KG1 (cell line): Measurements from ENCODE around the gene BMF.

Experiments used
- DNase-seq: peaks from one replicate; lab custom pipeline; 2025; lab: John Stamatoyannopoulos, UW

The BMF gene

DNA sequence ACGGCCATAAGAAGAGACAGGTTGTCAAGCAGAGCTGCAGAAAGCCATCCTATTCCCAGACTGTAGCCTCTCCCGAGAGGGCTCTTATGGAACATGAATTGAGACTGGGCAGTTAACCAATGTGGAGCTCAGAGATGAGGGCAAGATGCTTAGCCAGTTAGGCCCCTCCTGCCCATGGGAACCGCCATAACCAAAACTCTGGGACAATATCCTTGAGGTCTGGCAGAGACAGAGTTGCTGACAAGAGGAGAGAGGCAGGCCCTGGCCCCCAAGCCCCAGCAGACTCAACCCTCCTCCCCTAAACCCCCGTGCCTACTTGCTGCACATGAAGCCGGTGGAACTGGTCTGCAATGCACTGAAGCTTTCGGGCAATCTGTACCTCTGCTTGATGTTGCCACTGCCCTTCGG, 4.8 kb downstream of the BMF start:
- no peak for DNase-seq

DNA sequence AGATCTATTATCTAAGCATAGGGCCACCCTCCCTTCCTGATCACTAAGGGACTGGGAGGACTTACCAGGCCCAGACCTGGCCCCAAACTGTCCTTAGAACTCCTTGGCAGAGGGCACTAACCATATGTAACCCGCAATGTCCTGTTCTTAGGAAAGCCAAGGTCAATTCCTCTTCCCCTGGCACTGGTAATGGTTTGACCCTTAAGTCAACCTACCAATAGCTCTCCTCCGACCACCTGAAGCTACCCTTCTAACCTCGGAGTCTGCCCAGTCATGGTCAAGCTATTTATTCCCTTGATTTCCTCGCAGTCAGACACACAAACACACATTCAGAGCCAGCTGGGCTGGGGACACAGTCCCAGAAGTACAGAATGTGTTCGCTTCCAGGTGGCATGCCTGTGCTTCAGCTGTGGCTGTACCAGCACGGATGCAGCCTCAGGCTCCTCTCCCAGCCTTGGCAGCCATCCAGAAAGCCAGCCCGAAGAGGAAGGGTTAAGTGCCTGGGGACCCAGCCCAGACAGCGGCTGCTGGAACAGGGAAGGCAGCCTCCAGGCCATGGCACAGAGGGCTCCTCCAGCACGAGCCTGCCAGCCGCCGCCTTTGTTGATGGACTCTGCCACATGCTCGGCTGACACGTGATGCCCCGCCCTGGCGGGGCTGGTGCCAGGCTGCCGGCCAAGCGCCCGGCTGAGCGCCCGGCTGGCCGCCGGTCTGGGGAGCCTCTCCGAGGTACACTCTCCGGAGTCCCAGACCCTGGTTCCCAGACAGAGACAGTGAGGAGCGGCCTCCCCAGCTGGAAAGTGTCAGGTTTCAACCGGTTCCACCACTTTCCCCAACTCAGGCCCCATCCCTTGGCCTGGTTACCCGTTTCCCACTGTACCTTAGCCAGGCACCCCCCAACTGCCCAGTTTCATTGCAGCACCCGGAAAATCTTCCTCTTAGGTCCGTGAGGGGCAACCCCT, 5.5 kb downstream of the BMF start:
- no peak for DNase-seq

DNA sequence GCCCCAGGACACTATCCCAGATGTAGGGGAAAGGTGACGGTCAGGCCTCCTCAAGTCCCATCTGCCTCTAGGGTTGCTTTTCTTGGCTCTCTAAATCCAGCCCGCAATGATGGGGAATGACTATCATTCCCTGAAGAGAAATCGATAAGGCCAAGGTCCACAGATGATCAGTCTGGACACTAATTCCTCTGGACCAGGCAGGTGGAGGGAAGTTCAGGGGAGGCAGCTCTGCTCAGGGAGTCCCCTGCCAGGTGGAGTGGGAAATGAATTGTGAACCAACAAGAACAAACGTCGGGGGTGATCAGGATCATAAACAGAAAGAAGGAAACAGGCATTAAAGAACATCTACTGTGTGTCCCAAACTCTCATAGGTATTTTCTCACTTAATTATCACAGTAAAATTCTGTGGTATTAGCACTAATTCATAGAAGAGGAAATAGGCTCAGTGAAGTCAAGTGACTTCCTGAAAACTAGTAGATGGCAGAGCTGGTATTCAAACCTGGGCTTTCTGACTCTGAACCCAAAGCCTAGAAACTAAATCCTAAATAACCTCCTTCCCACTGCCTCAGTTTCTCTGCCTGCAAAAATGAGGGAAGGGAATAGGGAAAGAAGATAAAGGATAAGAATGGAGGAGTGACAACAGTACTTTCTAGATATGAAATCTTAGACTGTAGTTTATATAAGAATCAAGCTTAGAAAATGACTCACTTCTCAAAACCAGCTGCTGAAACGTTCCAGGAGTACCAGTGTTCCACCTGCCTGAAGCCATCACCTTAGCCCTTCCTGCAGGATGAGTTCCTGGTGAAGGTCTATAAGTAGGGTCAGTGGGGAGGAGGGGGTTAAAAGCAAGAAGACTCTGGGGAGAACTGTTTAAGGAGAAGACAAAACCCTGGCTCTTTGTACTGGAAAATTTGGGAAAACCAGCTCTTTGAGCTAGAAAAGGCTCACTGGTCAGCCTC, 7.5 kb downstream of the BMF start:
- DNase-seq = no peak

DNA sequence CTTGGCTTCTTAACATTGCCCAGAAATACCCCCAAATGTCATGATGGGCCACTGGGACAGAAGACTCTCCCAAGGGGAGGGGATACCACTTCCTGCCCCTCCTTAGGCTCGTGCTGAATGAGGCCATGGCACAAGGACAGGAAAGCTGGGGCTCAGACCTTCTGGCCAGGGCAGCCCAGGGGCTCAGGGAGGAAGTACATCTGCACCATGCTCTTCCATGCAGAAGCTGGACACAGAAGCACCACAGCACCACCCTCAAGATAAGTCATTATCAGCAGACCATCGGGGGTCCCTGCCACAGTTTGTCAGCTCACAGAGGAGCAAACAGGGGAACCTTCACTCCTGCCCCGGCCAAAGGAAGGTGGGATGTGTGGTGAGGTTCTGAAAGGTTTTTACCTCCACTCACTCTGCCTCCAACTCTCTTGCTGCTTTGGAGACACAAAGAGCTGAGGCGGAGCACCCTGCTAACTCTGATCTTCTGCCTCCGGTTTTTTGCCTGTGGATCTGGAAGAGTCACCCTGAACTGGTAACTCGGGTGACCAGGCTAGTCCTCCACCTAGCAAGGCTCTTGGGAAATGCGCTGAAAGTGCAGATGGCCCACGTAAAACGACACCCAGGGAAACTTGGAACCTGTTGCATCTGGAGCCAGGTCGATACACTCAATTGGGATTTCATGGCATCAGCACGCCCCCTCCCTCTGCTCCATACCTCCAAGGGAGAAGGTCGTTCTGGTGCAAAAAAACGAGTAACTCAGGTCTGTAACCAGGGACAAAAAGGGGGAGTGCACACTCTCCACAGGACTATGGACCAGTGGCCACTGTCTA, 8.3 kb downstream of the BMF start:
- DNase-seq = no peak

DNA sequence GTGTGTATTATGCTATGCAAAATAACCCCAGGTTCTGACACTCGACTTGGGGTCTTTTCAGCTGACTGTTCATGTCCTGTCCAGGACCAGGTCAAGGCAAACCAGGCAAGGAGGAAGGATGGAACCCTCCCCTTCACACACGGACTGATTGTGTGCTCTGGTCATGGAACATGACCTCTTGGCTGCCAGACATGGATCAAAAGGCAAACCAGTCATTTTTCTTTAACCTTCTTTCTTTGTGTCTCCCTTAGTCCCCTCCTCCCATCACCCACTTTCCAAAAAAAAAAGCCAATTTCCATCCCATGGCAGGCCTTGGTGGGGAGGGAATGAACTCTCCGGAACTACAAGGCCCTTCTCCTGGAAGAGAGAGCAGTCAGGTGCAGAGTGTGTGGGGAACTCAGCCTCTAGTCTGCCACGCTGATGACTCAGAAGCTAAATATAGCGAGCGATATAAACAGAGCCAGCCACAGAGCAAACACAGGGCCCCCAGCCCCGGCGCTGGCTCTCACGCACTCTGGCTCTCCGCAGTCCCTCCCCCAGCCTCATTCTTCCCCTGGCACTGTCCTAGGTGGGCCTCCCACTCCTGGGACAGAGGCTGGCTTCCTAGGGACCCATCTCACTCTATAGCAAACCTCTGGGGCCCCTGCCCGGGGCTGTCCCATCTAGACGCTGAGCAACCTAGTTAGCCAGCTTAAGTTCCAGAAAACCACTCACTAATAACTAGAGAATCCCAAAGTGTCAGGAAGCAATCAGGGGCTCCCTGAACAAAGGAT, 10.0 kb downstream of the BMF start:
- peak; percentile 80 for DNase-seq

DNA sequence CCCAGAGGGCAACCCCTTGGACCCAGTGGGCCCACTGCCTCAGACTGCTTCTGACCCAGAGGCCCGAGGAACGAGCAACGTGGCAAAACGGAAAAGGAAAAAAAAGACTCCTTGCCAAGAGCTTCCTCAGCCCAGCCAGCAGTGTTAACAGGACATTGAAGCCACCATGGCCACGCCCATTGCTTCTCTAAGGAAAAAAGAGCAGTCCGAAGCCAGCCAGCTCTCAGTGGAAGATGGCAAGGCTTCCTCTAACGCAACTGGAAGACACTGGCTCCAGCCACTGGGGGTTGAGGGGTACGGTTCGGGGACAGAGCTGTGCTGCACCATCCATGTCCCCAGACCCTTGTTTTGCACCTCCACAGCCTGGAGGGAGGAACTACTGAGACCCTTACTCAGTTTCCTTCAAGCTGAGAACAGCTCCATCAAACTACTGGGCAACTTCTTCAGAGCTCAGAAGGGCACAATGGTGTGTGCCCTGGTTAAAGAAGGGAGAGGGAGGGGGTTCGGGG, 10.7 kb downstream of the BMF start:
- DNase-seq = no peak

DNA sequence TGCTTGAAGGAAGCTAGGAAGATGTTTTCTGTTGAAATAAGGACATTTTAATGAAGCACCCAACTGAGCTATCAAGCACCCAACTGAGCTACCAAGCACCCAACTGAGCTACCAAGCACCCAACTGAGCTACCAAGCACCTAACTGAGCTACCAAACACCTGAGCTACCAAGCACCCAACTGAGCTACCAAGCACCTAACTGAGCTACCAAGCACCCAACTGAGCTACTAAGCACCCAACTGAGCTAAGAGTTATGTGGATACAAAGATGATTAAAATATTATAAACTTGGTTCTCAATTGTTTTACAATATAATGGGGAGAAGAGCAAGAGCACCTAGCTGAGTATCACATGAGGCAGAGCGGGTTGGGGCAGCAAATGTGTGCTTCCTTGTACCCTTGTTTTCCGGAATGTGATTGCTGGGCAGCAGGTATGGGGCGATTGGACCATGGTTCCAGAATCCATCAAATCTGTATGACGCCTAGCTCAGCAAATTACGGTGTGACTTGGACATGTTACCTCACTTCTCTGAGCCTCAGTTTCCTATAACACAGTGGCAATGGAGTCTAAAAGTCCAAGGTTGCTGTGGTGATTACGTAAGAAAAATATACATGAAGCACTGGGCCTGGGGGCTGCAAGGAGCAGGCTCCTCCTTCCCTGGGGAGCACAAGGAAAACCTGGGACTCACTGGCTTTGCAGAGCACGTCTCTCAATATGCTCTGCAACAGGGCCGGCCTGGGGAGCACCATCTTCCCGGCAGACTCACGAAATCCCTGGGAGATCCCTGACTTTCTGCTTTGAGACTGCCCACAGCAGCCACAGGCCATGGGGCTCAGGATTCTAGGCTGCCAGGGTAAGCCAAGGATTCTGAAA, 11.3 kb downstream of the BMF start:
- DNase-seq = no peak

DNA sequence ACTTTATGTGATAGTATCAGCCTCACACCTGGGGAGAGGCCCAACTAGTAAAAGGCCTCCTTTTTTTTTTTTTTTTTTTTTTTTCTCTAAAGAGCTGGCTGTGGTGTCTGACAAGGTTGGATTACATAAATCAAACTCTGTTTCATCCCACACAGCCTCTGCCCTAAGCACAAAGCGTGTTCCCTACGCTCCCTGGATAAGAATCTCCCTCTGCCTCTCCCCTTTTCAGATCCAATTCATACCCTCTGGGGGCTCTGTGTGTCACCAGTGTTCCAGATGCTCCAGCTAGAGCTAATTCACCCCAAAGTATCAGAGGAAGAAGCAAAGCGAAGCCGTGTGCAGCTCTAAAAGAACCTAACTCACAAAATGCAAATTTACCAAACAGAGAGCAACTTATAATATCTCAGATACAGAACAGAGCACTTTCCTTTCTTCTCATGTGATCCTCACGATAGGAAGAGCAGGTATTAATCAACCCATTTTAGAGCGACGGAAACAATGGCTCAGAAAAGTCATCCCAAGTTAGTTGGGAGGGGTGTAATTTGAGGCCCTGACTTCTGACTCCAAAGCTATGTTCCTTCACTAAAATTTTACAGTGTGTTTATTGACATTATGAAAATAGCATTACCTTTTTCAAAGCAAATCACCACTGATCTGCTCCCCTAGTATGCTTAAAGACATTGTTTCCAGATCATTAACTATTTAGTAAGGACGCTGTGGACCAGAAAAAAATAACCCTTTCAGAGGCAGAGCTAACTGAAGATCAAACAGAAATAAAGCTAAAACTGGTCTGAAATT, 12.4 kb downstream of the BMF start:
- no peak for DNase-seq

DNA sequence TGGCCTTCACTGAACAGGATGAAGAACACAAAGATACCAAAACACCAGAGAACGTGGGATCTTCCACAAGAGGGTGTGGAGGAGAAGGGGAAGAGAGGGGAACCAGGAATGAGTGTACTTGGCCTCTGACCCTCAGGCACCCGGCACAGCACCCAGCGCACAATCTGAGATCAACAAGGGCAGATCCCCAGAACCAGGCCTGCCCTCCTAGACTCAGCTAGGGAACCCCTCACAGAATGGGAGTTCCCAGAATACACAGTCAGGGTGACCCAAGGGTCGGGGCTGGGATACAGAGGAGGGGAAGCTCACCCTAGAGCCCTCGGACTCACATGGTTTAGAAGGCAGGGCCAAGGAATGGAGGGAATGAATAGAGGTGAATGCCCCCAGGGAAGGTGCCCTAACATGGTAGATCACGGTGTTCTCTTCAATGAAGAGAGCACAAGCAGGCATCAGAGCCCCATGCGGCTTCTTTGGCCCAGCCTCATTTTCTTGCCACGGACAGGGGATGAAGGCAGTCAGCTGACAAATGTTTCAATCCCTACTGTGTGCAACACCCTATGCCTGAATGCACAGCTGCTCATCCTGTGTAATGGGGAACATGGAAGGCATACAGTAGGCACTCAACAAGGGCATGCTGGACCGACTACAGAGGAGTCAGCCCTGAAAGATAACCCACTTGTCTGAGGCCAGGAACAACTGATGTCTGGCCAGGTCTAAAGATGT, 13.1 kb downstream of the BMF start:
- DNase-seq = no peak

DNA sequence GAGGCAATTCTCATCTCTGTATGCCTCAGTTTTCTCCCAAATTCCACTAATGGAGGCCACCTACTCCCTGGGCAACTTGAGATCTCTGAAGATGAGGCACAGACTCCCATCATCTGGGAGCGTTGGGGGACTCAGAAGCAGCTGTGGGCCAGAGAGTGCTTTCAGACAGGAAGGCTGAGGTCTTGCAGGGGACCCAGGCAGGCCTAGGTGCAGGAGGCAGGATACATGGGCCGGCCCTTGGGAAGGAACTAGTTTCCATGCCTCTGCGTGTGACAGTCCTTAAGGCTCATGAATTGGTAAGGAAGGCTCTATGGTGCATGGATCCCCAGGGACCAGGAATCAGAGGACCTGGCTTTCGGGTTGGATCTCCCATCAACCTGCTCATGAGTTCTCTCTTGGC, 14.5 kb downstream of the BMF start:
- no peak for DNase-seq

DNA sequence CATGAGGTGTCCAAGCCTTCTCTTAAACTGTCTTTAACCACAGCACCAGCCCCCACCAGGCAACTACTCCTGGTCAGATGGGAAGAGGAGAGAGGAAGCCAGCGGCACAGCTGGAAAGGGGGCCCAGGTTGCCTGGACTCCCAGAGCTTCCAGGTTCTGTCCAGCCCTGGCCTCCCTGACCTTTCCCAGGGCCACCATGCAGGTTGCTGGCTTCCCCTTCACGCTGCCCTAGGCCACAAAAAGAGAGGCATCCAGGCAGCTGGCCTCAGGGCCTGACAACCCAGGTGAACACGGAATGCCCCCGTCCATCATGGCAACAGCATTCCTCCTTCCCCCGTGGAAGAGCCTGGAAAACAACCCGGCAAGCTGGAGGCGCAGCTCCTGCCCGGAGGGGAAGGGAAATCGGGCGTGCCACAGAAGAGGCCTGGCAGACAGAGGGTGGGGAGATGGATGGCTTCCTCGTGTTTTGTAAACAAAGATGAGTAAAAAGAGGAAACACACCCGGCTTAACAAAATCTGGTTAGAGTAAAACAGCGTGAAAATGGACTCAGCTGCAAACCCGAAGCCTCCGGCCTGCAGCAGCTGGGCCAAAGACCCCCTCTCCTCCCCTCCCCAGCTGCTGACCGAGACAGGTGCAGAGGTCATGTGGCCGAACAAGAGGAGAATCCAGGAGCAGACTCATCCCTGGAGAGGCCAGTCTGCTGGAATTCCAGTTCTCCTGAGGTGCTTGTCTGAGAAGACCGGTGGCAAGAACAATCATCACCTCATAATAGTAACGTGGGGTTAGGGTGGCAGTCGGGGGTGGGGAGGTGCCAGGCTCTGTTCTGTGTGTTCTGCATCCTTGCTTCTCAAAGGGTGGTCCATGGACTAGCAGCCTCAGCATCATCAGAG, 15.5 kb downstream of the BMF start:
- no peak for DNase-seq

DNA sequence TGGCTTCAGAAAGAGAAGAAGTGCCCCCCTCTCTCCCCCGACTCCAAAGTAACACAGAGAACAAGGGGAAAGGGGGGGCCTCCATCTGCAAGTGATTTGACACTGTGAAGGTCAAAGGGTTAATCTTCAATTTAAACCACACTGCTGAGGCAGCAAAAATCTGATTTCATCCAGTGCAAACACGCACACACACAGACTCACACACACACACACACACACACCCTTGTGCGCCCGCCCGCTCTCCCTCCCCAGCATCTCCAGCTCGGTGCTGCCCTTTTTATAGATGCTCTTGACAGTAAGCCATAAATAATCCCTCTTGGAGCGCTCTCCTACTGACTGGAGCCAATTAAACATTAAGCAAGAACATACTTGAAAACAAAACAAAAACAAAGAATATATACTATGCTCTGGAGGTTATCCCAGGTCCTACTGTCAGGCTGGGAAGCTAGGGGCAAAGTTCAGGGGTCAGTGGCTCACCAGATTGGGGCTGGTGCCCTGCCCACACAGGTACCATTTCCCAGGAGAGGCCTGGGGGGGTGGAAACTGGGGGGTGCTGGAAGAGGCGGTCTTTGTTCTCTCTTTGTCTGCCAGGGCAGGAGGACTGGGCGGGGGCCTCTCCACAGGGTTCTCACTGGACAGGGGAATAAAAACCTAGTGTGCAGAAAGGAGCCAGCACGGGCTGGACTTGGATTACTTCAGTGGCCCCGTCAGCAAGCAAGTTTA, 16.3 kb downstream of the BMF start:
- no peak for DNase-seq

DNA sequence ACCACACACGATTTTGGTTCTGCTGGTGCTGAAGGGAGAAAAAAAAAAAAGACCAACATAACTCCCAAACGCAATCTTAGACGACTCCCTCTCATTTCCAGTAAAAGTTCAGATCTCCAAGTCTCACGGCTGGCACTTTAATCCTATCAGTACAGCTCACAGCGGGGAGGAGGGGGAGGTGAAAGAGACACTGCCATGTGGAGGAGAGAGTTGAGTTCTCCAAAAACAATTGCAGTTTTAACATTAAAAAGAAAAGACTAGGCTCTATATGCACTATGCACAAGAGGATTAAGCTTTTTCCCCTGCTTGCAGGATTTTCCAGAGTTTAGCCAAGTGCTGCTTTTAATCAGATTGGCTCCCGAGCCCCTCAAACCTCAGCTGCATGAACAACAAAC, 16.8 kb downstream of the BMF start:
- no peak for DNase-seq

DNA sequence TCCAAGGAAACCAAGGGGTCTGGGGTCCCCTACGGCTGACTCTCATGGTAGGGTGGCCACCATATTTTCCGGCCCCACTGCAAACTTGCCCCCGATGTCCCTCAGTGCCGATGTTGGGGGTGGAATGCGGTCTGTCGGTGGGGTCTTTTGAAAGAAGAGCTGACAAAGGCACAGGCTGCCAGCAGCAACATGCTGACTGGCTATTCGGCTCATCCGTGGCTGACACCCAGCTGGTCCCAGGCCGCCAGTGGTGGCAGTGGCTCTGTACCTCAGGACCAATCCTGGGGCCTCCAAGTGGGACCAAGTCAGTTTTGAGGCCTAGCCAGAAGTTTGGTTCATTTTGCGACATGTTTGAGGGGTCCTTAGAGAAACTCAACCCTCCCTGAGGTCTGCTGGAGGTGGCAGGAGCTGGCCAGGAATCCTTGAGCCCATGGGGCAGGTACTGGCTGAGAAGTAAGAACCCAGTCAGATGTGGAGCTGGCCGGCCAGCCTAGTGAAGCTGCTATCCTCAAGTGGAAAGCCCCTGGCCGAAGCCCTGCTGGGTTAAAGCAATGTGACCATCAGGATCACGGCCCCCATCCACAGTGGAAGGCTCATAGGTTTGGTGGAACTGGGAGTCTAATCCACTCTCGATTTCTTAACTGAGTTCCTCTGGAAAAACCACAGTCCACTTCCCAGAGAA, 17.8 kb downstream of the BMF start:
- no peak for DNase-seq

DNA sequence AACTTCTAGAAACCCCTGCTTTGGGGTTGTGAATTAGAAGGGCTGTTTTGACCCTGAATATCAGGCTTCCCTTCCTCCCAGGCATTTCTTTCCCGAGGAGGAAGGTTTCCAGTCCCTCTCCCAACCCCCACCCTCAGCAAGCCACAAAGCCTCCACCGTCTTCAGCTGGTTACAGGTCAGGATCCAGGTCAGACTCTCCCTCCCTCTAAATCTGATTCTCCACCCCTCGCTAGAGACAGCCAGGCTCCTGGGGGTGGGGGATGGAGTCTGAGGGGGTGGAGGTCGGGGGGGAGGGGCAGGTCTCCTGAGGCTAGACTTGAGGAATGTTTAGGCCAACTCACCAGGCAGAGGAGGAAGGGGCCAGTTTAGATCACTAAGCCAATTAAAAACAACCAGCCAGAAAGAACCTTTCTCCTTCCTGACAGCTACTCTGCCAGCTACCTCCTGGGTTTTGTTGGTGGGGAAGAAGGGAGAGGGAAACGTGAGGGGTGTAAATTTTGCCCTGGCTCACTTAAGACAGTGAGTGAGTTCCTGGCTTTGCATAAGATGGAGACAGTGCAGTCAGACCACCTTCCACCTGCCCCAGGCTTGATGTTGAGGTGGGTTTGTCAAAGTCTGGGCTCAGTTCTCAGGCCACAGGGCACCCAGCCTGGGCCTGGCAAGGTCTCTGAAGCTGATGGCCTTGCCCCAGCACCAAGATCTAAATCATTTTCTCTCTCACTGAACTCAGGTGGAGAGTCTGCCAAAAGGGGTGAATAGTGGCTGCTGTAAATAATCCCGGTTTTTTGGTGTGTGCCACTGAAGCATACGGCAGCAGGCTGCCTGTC, 19.5 kb downstream of the BMF start:
- DNase-seq = no peak
